Measurements from ENCODE around the gene OXSR1.

DNA sequence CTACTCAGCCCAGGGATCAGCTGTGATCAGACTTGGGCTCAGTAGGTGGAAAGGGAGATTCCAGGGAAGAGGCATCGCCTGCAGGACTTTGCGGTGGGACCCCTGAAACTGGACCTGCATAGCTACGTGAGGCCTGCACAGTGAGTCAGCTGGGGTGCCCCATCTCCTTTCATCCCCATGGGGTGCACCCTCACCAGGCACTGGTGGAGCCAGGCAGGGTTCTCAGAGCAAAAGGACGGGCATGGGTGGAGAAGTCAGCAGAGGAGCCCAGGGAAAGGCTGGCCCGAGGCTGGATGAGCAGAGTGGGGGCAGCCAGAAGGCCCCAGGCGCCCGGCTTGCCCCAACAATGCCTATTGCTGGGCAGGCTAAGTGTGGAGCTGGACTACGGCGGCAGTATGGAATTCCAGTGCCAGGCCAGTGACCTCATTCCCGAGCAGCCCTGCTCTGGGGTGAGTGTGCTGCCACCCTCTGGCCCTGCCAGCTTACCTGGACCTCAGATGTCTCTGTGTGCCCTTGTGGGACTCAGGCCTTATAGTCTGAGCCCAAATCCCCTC is 48.1 kb upstream of the OXSR1 start:
- TF ChIP-seq CTCF (IDR thresholded peaks at IDR 0.05 in 4 of 5, conservative IDR thresholded peaks at IDR 0.05 in 1 of 5), result no peak
- TF ChIP-seq POLR2A (IDR thresholded peaks at IDR 0.05), result no peak
